Adipose tissue (tissue), 3 donors: ENCODE measurements around the gene OR52W1. TPM values are rescaled to one million over a fixed set of nuclear protein-coding genes. Genes with fewer than 3 reads are reported as not detected.
A peak's percentile ranks its signal among the peaks of the same experiment; 100 is the strongest.

Experiments
- H3K27ac ChIP-seq: one replicate; pipeline ENCODE4 v1.5.1; 2013; ENCODE audit warnings: low read depth, low read length
- WGBS, 3 donors: extraction: QIAGEN DNeasy Blood & Tissue Kit; methylation state at CpG; one replicate each; pipeline ENCODE4 v1.1.7; 2013; 5-methylcytosine and 5-hydroxymethylcytosine counted together
- polyA plus RNA-seq, 3 donors: library from polyadenylated mRNA; stranded (reverse); fragments of 200-250 nt; gene quantifications; one replicate each; pipeline ENCODE4 v1.2.3, GENCODE V29; 2013
- donor health status: healthy with polysubstance abuse.
- donor health status: Bipolar disorder and iron deficiency.
- donor health status: healthy.

The OR52W1 gene, protein sequence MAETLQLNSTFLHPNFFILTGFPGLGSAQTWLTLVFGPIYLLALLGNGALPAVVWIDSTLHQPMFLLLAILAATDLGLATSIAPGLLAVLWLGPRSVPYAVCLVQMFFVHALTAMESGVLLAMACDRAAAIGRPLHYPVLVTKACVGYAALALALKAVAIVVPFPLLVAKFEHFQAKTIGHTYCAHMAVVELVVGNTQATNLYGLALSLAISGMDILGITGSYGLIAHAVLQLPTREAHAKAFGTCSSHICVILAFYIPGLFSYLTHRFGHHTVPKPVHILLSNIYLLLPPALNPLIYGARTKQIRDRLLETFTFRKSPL
- not detected for polyA plus RNA-seq

DNA sequence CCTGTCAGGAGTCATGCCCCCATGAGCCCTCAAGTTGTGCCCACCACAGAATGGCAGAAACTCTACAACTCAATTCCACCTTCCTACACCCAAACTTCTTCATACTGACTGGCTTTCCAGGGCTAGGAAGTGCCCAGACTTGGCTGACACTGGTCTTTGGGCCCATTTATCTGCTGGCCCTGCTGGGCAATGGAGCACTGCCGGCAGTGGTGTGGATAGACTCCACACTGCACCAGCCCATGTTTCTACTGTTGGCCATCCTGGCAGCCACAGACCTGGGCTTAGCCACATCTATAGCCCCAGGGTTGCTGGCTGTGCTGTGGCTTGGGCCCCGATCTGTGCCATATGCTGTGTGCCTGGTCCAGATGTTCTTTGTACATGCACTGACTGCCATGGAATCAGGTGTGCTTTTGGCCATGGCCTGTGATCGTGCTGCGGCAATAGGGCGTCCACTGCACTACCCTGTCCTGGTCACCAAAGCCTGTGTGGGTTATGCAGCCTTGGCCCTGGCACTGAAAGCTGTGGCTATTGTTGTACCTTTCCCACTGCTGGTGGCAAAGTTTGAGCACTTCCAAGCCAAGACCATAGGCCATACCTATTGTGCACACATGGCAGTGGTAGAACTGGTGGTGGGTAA is at the start of gene OR52W1:
Gene OR52W1, plus strand, starts transcription at position 51 of the 637 bp plus-strand sequence. Its CDS starts 0 bp downstream, at position 51.
- WGBS, 3 donors: 98 to 100% (median 99%) methylated on average over 5 of the region's 5 CpGs
- no peak within 1 kb of the TSS for H3K27ac ChIP-seq

DNA sequence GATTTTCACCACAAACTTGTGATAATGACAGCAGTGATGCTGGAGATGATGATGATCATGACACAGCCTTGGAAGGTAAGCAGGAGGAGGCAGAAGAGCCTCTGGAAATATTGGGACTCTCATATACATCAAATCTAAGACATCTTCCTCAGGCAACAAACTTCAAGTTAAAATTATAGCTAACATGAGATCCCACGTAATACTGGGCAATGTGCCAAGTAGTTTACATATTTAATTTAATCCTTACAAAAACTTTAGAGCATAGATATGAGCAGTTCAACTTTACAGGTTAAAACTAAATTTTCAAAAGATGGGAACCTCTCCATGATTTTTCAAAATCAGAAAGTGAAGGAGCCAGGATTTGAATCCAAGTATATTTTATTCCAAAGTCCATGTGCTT is 47.9 kb upstream of the OR52W1 start:
- 20 to 38% (median 22%) methylated on average over 1 of the region's 1 CpG for WGBS, 3 donors
- no peak overlapping the region for H3K27ac ChIP-seq

GRCh38 chr11:6152126-6152525 is 46.9 kb upstream of the OR52W1 start:
- WGBS, 3 donors: 91 to 92% (median 91%) methylated on average over 2 of the region's 2 CpGs
- H3K27ac ChIP-seq: no peak overlapping the region

- no peak overlapping the region for H3K27ac ChIP-seq
- 74 to 84% (median 80%) methylated on average over 7 of the region's 7 CpGs for WGBS, 3 donors
These were observed 42.2 kb upstream of the OR52W1 start for GRCh38 chr11:6156628-6157359.

- WGBS, 3 donors: 75 to 87% (median 83%) methylated on average over 1 of the region's 1 CpG
- H3K27ac ChIP-seq: no peak within 1 kb of the TSS
These were observed 28.8 kb upstream of the OR52W1 start, which contains the start of gene OR52B2 for GRCh38 chr11:6170226-6170625. Gene OR52B2, minus strand, starts transcription at chr11:6170326. Its CDS starts 0 bp downstream, at chr11:6170326.

GRCh38 chr11:6175440-6175839 is 23.6 kb upstream of the OR52W1 start:
- no peak overlapping the region for H3K27ac ChIP-seq

DNA sequence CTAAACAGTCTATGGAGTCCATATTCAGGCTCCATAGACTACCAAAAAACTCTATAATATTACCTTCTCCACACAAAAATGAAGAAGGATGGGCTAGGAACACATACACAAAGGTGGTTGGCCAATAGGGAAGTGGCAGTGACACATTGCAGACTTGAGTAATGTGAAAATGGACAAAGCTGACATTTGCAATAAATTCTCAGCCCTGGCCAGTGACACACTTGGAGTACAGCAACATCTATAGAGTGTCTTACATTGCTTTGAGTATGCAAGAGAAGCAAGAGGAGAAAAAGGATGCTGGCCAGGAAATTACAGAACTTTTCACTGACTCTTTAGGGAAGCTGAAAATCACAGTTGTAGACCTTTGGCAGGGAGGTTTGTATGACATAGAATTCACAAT is 7.3 kb upstream of the OR52W1 start:
- H3K27ac ChIP-seq: no peak overlapping the region

More at GRCh38 chr11:6175440-6175839, 23.6 kb upstream of the OR52W1 start:
- WGBS, 3 donors: 47 to 64% (median 64%) methylated on average over 2 of the region's 2 CpGs

- 74 to 76% (median 75%) methylated on average over 1 of the region's 1 CpG for WGBS, 3 donors
These were observed 4.9 kb upstream of the OR52W1 start for GRCh38 chr11:6194065-6194581.

DNA sequence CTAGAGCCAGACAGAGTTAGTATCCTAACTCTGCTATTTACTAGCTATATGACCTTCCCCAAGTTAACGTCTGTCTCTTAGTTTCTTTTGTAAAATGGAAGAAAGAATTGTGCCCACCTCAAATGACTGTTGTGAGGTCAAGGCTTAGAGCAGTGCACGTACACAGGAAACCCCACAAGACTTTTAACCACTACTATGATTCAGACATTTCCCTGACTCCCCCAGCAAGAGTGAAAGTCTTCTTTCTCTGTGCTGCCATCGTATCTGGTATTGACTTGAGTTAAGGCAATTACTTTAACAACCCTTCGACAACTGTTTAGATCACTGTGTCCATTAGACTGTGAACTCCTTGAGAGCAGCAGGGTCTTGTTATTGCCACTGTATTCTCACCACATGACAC is 2.6 kb upstream of the OR52W1 start:
- WGBS, 3 donors: 42 to 57% (median 44%) methylated on average over 4 of the region's 4 CpGs
- no peak overlapping the region for H3K27ac ChIP-seq

More at GRCh38 chr11:6194065-6194581, 4.9 kb upstream of the OR52W1 start:
- H3K27ac ChIP-seq: no peak overlapping the region

- 83 to 85% (median 84%) methylated on average over 4 of the region's 4 CpGs for WGBS, 3 donors
- H3K27ac ChIP-seq: no peak overlapping the region
These were observed 1.4 kb upstream of the OR52W1 start for GRCh38 chr11:6197466-6198200.

- H3K27ac ChIP-seq: peak overlapping the region; percentile 60
- 42 to 65% (median 52%) methylated on average over 4 of the region's 4 CpGs for WGBS, 3 donors
These were observed 2.0 kb downstream of the OR52W1 start for GRCh38 chr11:6200975-6201374.

DNA sequence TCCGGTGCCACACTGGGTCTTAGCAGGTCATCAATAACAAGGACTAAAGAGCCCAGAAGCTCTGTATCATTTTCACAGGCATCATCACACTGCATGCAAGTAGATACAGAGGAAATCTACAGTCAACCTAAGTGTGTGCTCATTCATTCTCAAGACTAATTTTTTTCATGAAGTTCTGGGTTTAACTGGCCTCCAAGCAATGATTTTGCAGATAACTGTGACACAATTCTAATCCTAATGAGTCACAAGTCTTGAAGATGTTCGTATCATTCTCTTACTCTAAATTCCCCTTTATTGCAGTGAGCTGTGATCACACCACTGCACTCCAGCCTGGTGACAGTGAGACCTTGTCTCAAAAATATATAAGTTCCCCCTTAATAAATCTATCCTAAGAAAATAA is 2.5 kb downstream of the OR52W1 start:
- 50 to 88% (median 63%) methylated on average over 2 of the region's 2 CpGs for WGBS, 3 donors
- H3K27ac ChIP-seq: peak overlapping the region; percentile 60

GRCh38 chr11:6202041-6202440 is 3.0 kb downstream of the OR52W1 start:
- 67 to 97% (median 89%) methylated on average over 1 of the region's 1 CpG for WGBS, 3 donors
- no peak overlapping the region for H3K27ac ChIP-seq

DNA sequence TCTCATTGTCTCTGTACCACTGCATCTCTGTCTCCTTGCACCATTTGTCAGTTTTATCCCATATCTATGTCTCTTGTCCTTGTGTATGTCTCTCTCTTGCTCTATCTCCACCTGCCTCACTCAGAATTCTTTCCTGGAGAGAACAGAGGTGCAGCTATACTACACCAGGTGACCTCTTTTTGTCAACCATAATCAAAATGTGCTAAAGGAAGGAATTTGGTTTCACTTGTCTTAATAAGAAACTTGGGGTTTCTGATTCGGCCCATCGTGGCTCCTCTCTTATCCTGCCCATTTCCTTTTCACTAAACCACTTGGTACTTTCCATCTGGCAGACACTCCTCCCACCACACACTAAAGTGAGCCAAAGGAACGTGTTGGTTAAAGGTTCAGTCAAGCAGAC is 4.3 kb downstream of the OR52W1 start:
- H3K27ac ChIP-seq: no peak overlapping the region
- 48 to 78% (median 51%) methylated on average over 3 of the region's 3 CpGs for WGBS, 3 donors

- H3K27ac ChIP-seq: no peak overlapping the region
- WGBS, 3 donors: 64 to 100% (median 78%) methylated on average over 1 of the region's 1 CpG
These were observed 5.7 kb downstream of the OR52W1 start for GRCh38 chr11:6204706-6205105.

GRCh38 chr11:6205366-6205765 is 6.3 kb downstream of the OR52W1 start, which contains the start of gene C11orf42:
Gene C11orf42, plus strand, starts transcription at chr11:6205557. Its CDS starts 59 bp downstream, at chr11:6205616.
- WGBS, 3 donors: 93 to 100% (median 95%) methylated on average over 1 of the region's 1 CpG
- H3K27ac ChIP-seq: no peak within 1 kb of the TSS

GRCh38 chr11:6206456-6207180 is 7.6 kb downstream of the OR52W1 start:
- 61 to 93% (median 67%) methylated on average over 3 of the region's 3 CpGs for WGBS, 3 donors

GRCh38 chr11:6209801-6210200 is 10.8 kb downstream of the OR52W1 start:
- WGBS, 3 donors: 94 to 97% (median 94%) methylated on average over 12 of the region's 12 CpGs
- H3K27ac ChIP-seq: no peak overlapping the region

More at GRCh38 chr11:6206456-6207180, 7.6 kb downstream of the OR52W1 start:
- no peak overlapping the region for H3K27ac ChIP-seq
